IPS-15b (cell line): ENCODE results near the gene FGF14.

Experiments used
- H3K27me3 ChIP-seq: one replicate; pipeline ENCODE4 v1.6.1; 2013; ENCODE audit warnings: low read length; ENCODE audit not compliant: control insufficient read depth, insufficient read depth
- H3K36me3 ChIP-seq: one replicate; pipeline ENCODE4 v1.6.1; 2013; ENCODE audit warnings: low read length; ENCODE audit not compliant: control insufficient read depth, insufficient read depth
- H3K4me1 ChIP-seq: one replicate; pipeline ENCODE4 v1.6.1; 2013; ENCODE audit warnings: mild to moderate bottlenecking, low read length; ENCODE audit not compliant: control insufficient read depth, insufficient read depth
- H3K4me3 ChIP-seq: one replicate; pipeline ENCODE4 v1.5.1; 2013; ENCODE audit warnings: low read depth, low read length
- H3K9ac ChIP-seq: one replicate; pipeline ENCODE4 v1.6.1; 2013; ENCODE audit warnings: low read depth, mild to moderate bottlenecking, low read length
- H3K9me3 ChIP-seq: one replicate; pipeline ENCODE4 v1.6.1; 2013; ENCODE audit warnings: mild to moderate bottlenecking, low read length; ENCODE audit not compliant: control insufficient read depth, insufficient read depth

FGF14 gene

GRCh38 chr13:101828119-101828518 lies 573.7 kb downstream of the FGF14 start:
- no peaks in the 10 kb centered on the region for H3K27me3 ChIP-seq
- H3K9me3 ChIP-seq = no peaks in the 10 kb centered on the region
- no peak overlapping the region for H3K9ac ChIP-seq
- no peaks in the 10 kb centered on the region for H3K36me3 ChIP-seq
- no peak overlapping the region for H3K4me3 ChIP-seq
- H3K4me1 ChIP-seq = no peaks in the 10 kb centered on the region

GRCh38 chr13:101817898-101818297 lies 584.0 kb downstream of the FGF14 start:
- Histone ChIP-seq H3K4me3 (no peak overlapping the region), H3K9me3 (no peaks in the 10 kb centered on the region), H3K36me3 (no peaks in the 10 kb centered on the region), H3K27me3 (no peaks in the 10 kb centered on the region), H3K9ac (no peak overlapping the region), H3K4me1 (no peaks in the 10 kb centered on the region)

- Histone ChIP-seq H3K36me3 (no peaks in the 10 kb centered on the region), H3K27me3 (no peaks in the 10 kb centered on the region), H3K4me3 (no peak overlapping the region), H3K9ac (no peak overlapping the region), H3K4me1 (no peaks in the 10 kb centered on the region), H3K9me3 (no peaks in the 10 kb centered on the region)
Measured at GRCh38 chr13:101811881-101812280, 590.0 kb downstream of the FGF14 start.

- Histone ChIP-seq H3K9me3 (no peaks in the 10 kb centered on the region), H3K36me3 (no peaks in the 10 kb centered on the region), H3K4me3 (no peak overlapping the region), H3K27me3 (no peaks in the 10 kb centered on the region), H3K4me1 (no peaks in the 10 kb centered on the region), H3K9ac (no peak overlapping the region)
Measured at GRCh38 chr13:101811284-101811839, 590.5 kb downstream of the FGF14 start.

GRCh38 chr13:101799196-101799595 lies 602.7 kb downstream of the FGF14 start:
- Histone ChIP-seq H3K9ac (no peak overlapping the region), H3K27me3 (no peaks in the 10 kb centered on the region), H3K4me3 (no peak overlapping the region), H3K36me3 (no peaks in the 10 kb centered on the region), H3K9me3 (no peaks in the 10 kb centered on the region), H3K4me1 (no peaks in the 10 kb centered on the region)

GRCh38 chr13:101798437-101798836 lies 603.4 kb downstream of the FGF14 start:
- H3K4me3 ChIP-seq = no peak overlapping the region
- H3K9ac ChIP-seq = no peak overlapping the region
- H3K36me3 ChIP-seq = no peaks in the 10 kb centered on the region
- H3K9me3 ChIP-seq = no peaks in the 10 kb centered on the region
- no peaks in the 10 kb centered on the region for H3K4me1 ChIP-seq
- H3K27me3 ChIP-seq = no peaks in the 10 kb centered on the region

GRCh38 chr13:101795460-101795859 lies 606.4 kb downstream of the FGF14 start:
- no peak overlapping the region for H3K4me3 ChIP-seq
- no peaks in the 10 kb centered on the region for H3K27me3 ChIP-seq
- no peaks in the 10 kb centered on the region for H3K36me3 ChIP-seq
- H3K9me3 ChIP-seq = no peaks in the 10 kb centered on the region
- no peak overlapping the region for H3K9ac ChIP-seq
- H3K4me1 ChIP-seq = no peaks in the 10 kb centered on the region

GRCh38 chr13:101795025-101795424 lies 606.8 kb downstream of the FGF14 start:
- Histone ChIP-seq H3K4me3 (no peak overlapping the region), H3K9ac (no peak overlapping the region), H3K27me3 (no peaks in the 10 kb centered on the region), H3K4me1 (no peaks in the 10 kb centered on the region), H3K9me3 (no peaks in the 10 kb centered on the region), H3K36me3 (no peaks in the 10 kb centered on the region)

- Histone ChIP-seq H3K4me3 (no peak overlapping the region), H3K9me3 (no peaks in the 10 kb centered on the region), H3K9ac (no peak overlapping the region), H3K4me1 (no peaks in the 10 kb centered on the region), H3K36me3 (no peaks in the 10 kb centered on the region), H3K27me3 (no peaks in the 10 kb centered on the region)
Measured at GRCh38 chr13:101792189-101792588, 609.7 kb downstream of the FGF14 start.

GRCh38 chr13:101785858-101786257 lies 616.0 kb downstream of the FGF14 start:
- Histone ChIP-seq H3K4me1 (no peaks in the 10 kb centered on the region), H3K27me3 (no peaks in the 10 kb centered on the region), H3K9me3 (no peaks in the 10 kb centered on the region), H3K9ac (no peak overlapping the region), H3K36me3 (no peaks in the 10 kb centered on the region), H3K4me3 (no peak overlapping the region)

- no peaks in the 10 kb centered on the region for H3K36me3 ChIP-seq
- H3K9ac ChIP-seq = no peak overlapping the region
- H3K27me3 ChIP-seq = no peaks in the 10 kb centered on the region
- no peak overlapping the region for H3K4me3 ChIP-seq
- H3K4me1 ChIP-seq = no peaks in the 10 kb centered on the region
- no peaks in the 10 kb centered on the region for H3K9me3 ChIP-seq
Measured at GRCh38 chr13:101784313-101784712, 617.5 kb downstream of the FGF14 start.

GRCh38 chr13:101783554-101783953 lies 618.3 kb downstream of the FGF14 start:
- Histone ChIP-seq H3K27me3 (no peaks in the 10 kb centered on the region), H3K9me3 (no peaks in the 10 kb centered on the region), H3K9ac (no peak overlapping the region), H3K4me1 (no peaks in the 10 kb centered on the region), H3K4me3 (no peak overlapping the region), H3K36me3 (no peaks in the 10 kb centered on the region)
